ENCODE data around the gene USP3. TPM values are rescaled to one million over a fixed set of nuclear protein-coding genes. Genes with fewer than 3 reads are reported as not detected.
A peak's percentile ranks its signal among the peaks of the same experiment; 100 is the strongest.

USP3 gene
- total and polyA plus RNA-seq, 10 of the 15 experiments (the other 5 are each of a cell fraction or from before 2014, with no cell fraction given) = 23.8 to 64.5 (median 50.3) TPM

- TF ChIP-seq ZNF207 (IDR thresholded peaks at IDR 0.05; ENCODE audit: borderline replicate concordance) = no peak
- no peak for TF ChIP-seq ZNF592 (IDR thresholded peaks at IDR 0.05)
- peak; percentile 83 to 89 for TF ChIP-seq IKZF2 (IDR thresholded peaks at IDR 0.05)
- no peak for TF ChIP-seq RAD21 (IDR thresholded peaks at IDR 0.05; ENCODE audit: insufficient read depth, low read depth, low read length)
- TF ChIP-seq MTA3 (IDR thresholded peaks at IDR 0.05; ENCODE audit: borderline replicate concordance, low read length) = no peak; the same call in 1 of the 2 replicates
- TF ChIP-seq DPF2 (IDR thresholded peaks at IDR 0.05) = peak; percentile 76
- no peak for TF ChIP-seq IRF5 (IDR thresholded peaks at IDR 0.05; ENCODE audit: borderline replicate concordance)
- TF ChIP-seq RELA (IDR thresholded peaks at IDR 0.05; ENCODE audit: borderline replicate concordance, partially characterized antibody) = peak; percentile 66
- TF ChIP-seq TCF3 (IDR thresholded peaks at IDR 0.05; ENCODE audit: borderline replicate concordance, insufficient read depth, low read depth, low read length) = no peak
- no peak for TF ChIP-seq USF2 (IDR thresholded peaks at IDR 0.05; ENCODE audit: borderline replicate concordance, low read depth, low read length)
- no peak for TF ChIP-seq CEBPZ (IDR thresholded peaks at IDR 0.05; ENCODE audit: low read depth, low read length)
- TF ChIP-seq IRF4 (IDR thresholded peaks at IDR 0.05; ENCODE audit: low read depth, low read length) = 0 out of 2 replicates have a peak, but pooled peaks have one; percentile 11
- TF ChIP-seq SKIL (IDR thresholded peaks at IDR 0.05; ENCODE audit: low read depth, poor library complexity, severe bottlenecking) = peak; percentile 41
- no peak for TF ChIP-seq TBL1XR1 (IDR thresholded peaks at IDR 0.05; ENCODE audit: low read depth, low read length)
- no peak for TF ChIP-seq NFYB (IDR thresholded peaks at IDR 0.05; ENCODE audit: insufficient read depth, low read depth, low read length)
- no peak for TF ChIP-seq SREBF1 (IDR thresholded peaks at IDR 0.05; ENCODE audit: low read length)
- no peak for TF ChIP-seq RFX5 (IDR thresholded peaks at IDR 0.05; ENCODE audit: low read depth, low read length)
- no peak for TF ChIP-seq SMAD5 (IDR thresholded peaks at IDR 0.05; ENCODE audit: low read depth)
- TF ChIP-seq HDGF (IDR thresholded peaks at IDR 0.05) = no peak
These were observed 122.6 kb downstream of the USP3 start (continued) for GRCh38 chr15:63626955-63627354.
